Ovary (tissue), 3 donors: ENCODE data around the gene RELL2.

Source experiments
- EP300 ChIP-seq: sonication (generic); formaldehyde crosslinking; IDR thresholded peaks from one replicate; pipeline ENCODE4 v1.6.1; 2017; ENCODE audit warnings: antibody characterized with exemption
- POLR2A ChIP-seq: fragments of 450-650 bp; IDR thresholded peaks from one replicate; pipeline ENCODE4 v1.6.1; 2017; ENCODE audit warnings: antibody characterized with exemption, mild to moderate bottlenecking, moderate library complexity
- TF ChIP-seq, protein P1 (sequence below), 3 donors: fragments of 450-650 bp in 2 of 3; fragments of 200-600 bp in 1 of 3; IDR thresholded peaks; one replicate each; pipeline versions ENCODE4 v1.5.1 to v1.8.0; 2016 to 2022; ENCODE audit warnings: antibody characterized with exemption in 3 of 3, mild to moderate bottlenecking in 1 of 3
- donor health status: DM: no; HTN: no; CAD: no.

DNA sequence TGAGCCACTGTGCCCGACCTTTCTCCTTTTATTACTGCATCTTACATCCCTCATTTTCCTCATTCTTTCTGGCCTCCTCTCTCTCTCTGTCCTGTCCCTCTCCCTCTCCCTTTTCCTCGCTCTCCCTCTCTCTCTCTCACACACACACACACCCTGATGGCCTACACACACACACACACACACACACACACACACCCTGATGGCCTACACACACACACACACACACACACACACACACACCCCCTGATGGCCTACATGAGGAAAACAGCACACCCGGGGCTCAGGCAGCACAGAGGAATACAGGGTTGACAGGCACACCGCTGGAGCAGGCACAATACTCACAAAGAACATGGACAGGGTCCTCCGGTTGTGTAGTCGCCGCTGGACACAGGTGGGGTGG is 18.2 kb downstream of the RELL2 start:
- TF ChIP-seq, protein P1, sequence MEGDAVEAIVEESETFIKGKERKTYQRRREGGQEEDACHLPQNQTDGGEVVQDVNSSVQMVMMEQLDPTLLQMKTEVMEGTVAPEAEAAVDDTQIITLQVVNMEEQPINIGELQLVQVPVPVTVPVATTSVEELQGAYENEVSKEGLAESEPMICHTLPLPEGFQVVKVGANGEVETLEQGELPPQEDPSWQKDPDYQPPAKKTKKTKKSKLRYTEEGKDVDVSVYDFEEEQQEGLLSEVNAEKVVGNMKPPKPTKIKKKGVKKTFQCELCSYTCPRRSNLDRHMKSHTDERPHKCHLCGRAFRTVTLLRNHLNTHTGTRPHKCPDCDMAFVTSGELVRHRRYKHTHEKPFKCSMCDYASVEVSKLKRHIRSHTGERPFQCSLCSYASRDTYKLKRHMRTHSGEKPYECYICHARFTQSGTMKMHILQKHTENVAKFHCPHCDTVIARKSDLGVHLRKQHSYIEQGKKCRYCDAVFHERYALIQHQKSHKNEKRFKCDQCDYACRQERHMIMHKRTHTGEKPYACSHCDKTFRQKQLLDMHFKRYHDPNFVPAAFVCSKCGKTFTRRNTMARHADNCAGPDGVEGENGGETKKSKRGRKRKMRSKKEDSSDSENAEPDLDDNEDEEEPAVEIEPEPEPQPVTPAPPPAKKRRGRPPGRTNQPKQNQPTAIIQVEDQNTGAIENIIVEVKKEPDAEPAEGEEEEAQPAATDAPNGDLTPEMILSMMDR (IDR thresholded peaks at IDR 0.05), result no peak
- no peak for TF ChIP-seq POLR2A
- no peak for TF ChIP-seq EP300
